Neural cell (in vitro differentiated cells): ENCODE results near the gene ABCA12. TPM values are rescaled to one million over a fixed set of nuclear protein-coding genes. Genes with fewer than 3 reads are reported as not detected.

Source experiments
- H2AFZ ChIP-seq: fragments of 200-600, 300-800 bp; sonication (generic), shearing (Covaris generic); 2 replicates; pipeline ENCODE4 v1.6.0; 2014; ENCODE audit warnings: low read depth, mild to moderate bottlenecking, antibody characterized with exemption, low read length, moderate library complexity
- H3F3A ChIP-seq: fragments of 200-600 bp; shearing (Covaris generic); 2 replicates; pipeline ENCODE4 v1.6.1; 2016; ENCODE audit warnings: mild to moderate bottlenecking, moderate library complexity, mixed read lengths, antibody characterized with exemption, low read length; ENCODE audit not compliant: insufficient read depth, poor library complexity, severe bottlenecking
- H3K27ac ChIP-seq: fragments of 200-600, 300-800 bp; sonication (generic), shearing (Covaris generic); 2 replicates; pipeline ENCODE4 v1.5.1; 2014; ENCODE audit warnings: mild to moderate bottlenecking, low read length, moderate library complexity
- H3K27me3 ChIP-seq: fragments of 300-800, 200-600 bp; sonication (generic), shearing (Covaris generic); 2 replicates; pipeline ENCODE4 v1.6.0; 2014; ENCODE audit warnings: mild to moderate bottlenecking, low read depth, low read length, moderate library complexity; ENCODE audit not compliant: insufficient read depth
- H3K36me3 ChIP-seq: fragments of 300-800, 200-600 bp; sonication (generic), shearing (Covaris generic); 2 replicates; pipeline ENCODE4 v1.5.1; 2014; ENCODE audit warnings: mild to moderate bottlenecking, antibody characterized with exemption, low read length, moderate library complexity; ENCODE audit not compliant: insufficient read depth
- H3K4me2 ChIP-seq: fragments of 300-800, 200-600 bp; sonication (generic), shearing (Covaris generic); 2 replicates; pipeline ENCODE4 v1.6.0; 2014; ENCODE audit warnings: mild to moderate bottlenecking, low read length
- H3K4me3 ChIP-seq: fragments of 300-800, 200-600 bp; sonication (generic), shearing (Covaris generic); 2 replicates; pipeline ENCODE4 v1.5.1; 2014; ENCODE audit warnings: mild to moderate bottlenecking, low read length, moderate library complexity
- H3K79me2 ChIP-seq: fragments of 200-600 bp; shearing (Covaris generic); replicated peaks from 2 replicates; pipeline ENCODE4 v1.6.0; 2014; ENCODE audit warnings: mild to moderate bottlenecking, low read length, moderate library complexity; ENCODE audit not compliant: insufficient read depth
- H3K9ac ChIP-seq: fragments of 300-800, 200-600 bp; sonication (generic), shearing (Covaris generic); 2 replicates; pipeline ENCODE4 v1.6.1; 2016; ENCODE audit warnings: mild to moderate bottlenecking, low read length, mixed read lengths
- H3K9me2 ChIP-seq: fragments of 200-600 bp; shearing (Covaris generic); 2 replicates; pipeline ENCODE4 v1.6.1; 2016; ENCODE audit warnings: mild to moderate bottlenecking, low read length, mixed read lengths; ENCODE audit not compliant: insufficient read depth
- H3K9me3 ChIP-seq: fragments of 200-600, 300-800 bp; sonication (generic), shearing (Covaris generic); 2 replicates; pipeline ENCODE4 v1.6.1; 2016; ENCODE audit warnings: mild to moderate bottlenecking, mixed run types, low read length, moderate library complexity, mixed read lengths
- H4K20me1 ChIP-seq: fragments of 200-600 bp; shearing (Covaris generic); 2 replicates; pipeline ENCODE4 v1.6.1; 2016; ENCODE audit warnings: mild to moderate bottlenecking, mixed run types; ENCODE audit not compliant: insufficient read depth
- CTCF ChIP-seq: fragments of 450-650 bp; IDR thresholded peaks from 2 replicates; pipeline ENCODE4 v1.5.1; 2014; ENCODE audit warnings: antibody characterized with exemption, mild to moderate bottlenecking, moderate library complexity; ENCODE audit not compliant: poor library complexity, severe bottlenecking
- EP300 ChIP-seq: fragments of 450-650 bp; conservative IDR thresholded peaks from 2 replicates; pipeline ENCODE4 v1.6.1; 2014; ENCODE audit warnings: antibody characterized with exemption, mild to moderate bottlenecking, moderate library complexity; ENCODE audit not compliant: poor library complexity, severe bottlenecking
- EZH2 ChIP-seq: fragments of 200-600, 300-800 bp; shearing (Covaris generic), sonication (generic); IDR thresholded peaks from 2 replicates; pipeline ENCODE4 v1.6.1; 2014; ENCODE audit warnings: antibody characterized with exemption, low read length, borderline replicate concordance, mild to moderate bottlenecking; ENCODE audit not compliant: insufficient read depth, poor library complexity, severe bottlenecking
- MXI1 ChIP-seq: fragments of 450-650 bp; conservative IDR thresholded peaks from 2 replicates; pipeline ENCODE4 v1.6.1; 2014; ENCODE audit warnings: antibody characterized with exemption, mild to moderate bottlenecking; ENCODE audit not compliant: poor library complexity, severe bottlenecking
- POLR2AphosphoS5 ChIP-seq: IDR thresholded peaks from 2 replicates; pipeline ENCODE4 v1.6.1; 2012
- RAD21 ChIP-seq: fragments of 450-650 bp; conservative IDR thresholded peaks from 2 replicates; pipeline ENCODE4 v1.6.1; 2014; ENCODE audit warnings: antibody characterized with exemption, mild to moderate bottlenecking, moderate library complexity
- REST ChIP-seq: IDR thresholded peaks from 2 replicates; pipeline ENCODE4 v1.6.1; 2012; ENCODE audit warnings: borderline replicate concordance
- SMC3 ChIP-seq: fragments of 450-650 bp; conservative IDR thresholded peaks from 2 replicates; pipeline ENCODE4 v1.6.1; 2014; ENCODE audit warnings: antibody characterized with exemption, mild to moderate bottlenecking, moderate library complexity; ENCODE audit not compliant: poor library complexity
- TAF1 ChIP-seq: IDR thresholded peaks from 2 replicates; pipeline ENCODE4 v1.6.1; 2012; ENCODE audit warnings: low read depth
- polyA plus RNA-seq: library from polyadenylated mRNA; depleted of rRNA; stranded (reverse); fragments of >200 nt; gene quantifications from 2 replicates; pipeline ENCODE4 v1.2.3, GENCODE V29; 2014

ABCA12 gene
- polyA plus RNA-seq, 1 donor from 2014 or later, result not detected

- TF ChIP-seq EZH2, result no peak
- TF ChIP-seq CTCF, result no peak
- no peak for TF ChIP-seq RAD21
- no peak for TF ChIP-seq REST
- no peak for TF ChIP-seq EP300
- TF ChIP-seq SMC3, result no peak
- no peak for TF ChIP-seq POLR2AphosphoS5
- TF ChIP-seq TAF1, result no peak
- Histone ChIP-seq H3K36me3 (no peaks in the 10 kb centered on the region), H3K9me3 (no peaks in the 10 kb centered on the region), H3K9me2 (no peaks in the 10 kb centered on the region), H3F3A (no peaks in the 10 kb centered on the region), H2AFZ (no peak overlapping the region), H3K27ac (no peak overlapping the region), H3K4me2 (no peak overlapping the region), H4K20me1 (no peaks in the 10 kb centered on the region), H3K4me3 (no peak overlapping the region), H3K27me3 (no peaks in the 10 kb centered on the region), H3K9ac (no peak overlapping the region), H3K79me2 (no peaks in the 10 kb centered on the region)
These were observed 145.5 kb downstream of the ABCA12 start for GRCh38 chr2:214992911-214993310.

GRCh38 chr2:214989187-214989586 lies 149.2 kb downstream of the ABCA12 start:
- Histone ChIP-seq H3K4me3 (no peak overlapping the region), H3F3A (no peaks in the 10 kb centered on the region), H3K9ac (no peak overlapping the region), H3K9me2 (no peaks in the 10 kb centered on the region), H3K79me2 (no peaks in the 10 kb centered on the region), H3K27ac (no peak overlapping the region), H3K36me3 (no peaks in the 10 kb centered on the region), H2AFZ (no peak overlapping the region), H3K9me3 (no peaks in the 10 kb centered on the region), H3K27me3 (no peaks in the 10 kb centered on the region), H3K4me2 (no peak overlapping the region), H4K20me1 (no peaks in the 10 kb centered on the region)
- TF ChIP-seq POLR2AphosphoS5 (no peak), RAD21 (no peak), EP300 (no peak), EZH2 (no peak), TAF1 (no peak), SMC3 (no peak), CTCF (no peak), REST (no peak), MXI1 (no peak)
